ENCODE data around the gene SCMH1.

The SCMH1 gene

GRCh38 chr1:41169799-41170180, 72.3 kb downstream of the SCMH1 start:
- H3K4me3 ChIP-seq (ENCODE audit: low read depth, low read length): no peak overlapping the region
- TF ChIP-seq, protein P1, sequence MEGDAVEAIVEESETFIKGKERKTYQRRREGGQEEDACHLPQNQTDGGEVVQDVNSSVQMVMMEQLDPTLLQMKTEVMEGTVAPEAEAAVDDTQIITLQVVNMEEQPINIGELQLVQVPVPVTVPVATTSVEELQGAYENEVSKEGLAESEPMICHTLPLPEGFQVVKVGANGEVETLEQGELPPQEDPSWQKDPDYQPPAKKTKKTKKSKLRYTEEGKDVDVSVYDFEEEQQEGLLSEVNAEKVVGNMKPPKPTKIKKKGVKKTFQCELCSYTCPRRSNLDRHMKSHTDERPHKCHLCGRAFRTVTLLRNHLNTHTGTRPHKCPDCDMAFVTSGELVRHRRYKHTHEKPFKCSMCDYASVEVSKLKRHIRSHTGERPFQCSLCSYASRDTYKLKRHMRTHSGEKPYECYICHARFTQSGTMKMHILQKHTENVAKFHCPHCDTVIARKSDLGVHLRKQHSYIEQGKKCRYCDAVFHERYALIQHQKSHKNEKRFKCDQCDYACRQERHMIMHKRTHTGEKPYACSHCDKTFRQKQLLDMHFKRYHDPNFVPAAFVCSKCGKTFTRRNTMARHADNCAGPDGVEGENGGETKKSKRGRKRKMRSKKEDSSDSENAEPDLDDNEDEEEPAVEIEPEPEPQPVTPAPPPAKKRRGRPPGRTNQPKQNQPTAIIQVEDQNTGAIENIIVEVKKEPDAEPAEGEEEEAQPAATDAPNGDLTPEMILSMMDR (IDR thresholded peaks at IDR 0.05; ENCODE audit: borderline replicate concordance, insufficient read depth, low read depth, low read length): no peak

DNA sequence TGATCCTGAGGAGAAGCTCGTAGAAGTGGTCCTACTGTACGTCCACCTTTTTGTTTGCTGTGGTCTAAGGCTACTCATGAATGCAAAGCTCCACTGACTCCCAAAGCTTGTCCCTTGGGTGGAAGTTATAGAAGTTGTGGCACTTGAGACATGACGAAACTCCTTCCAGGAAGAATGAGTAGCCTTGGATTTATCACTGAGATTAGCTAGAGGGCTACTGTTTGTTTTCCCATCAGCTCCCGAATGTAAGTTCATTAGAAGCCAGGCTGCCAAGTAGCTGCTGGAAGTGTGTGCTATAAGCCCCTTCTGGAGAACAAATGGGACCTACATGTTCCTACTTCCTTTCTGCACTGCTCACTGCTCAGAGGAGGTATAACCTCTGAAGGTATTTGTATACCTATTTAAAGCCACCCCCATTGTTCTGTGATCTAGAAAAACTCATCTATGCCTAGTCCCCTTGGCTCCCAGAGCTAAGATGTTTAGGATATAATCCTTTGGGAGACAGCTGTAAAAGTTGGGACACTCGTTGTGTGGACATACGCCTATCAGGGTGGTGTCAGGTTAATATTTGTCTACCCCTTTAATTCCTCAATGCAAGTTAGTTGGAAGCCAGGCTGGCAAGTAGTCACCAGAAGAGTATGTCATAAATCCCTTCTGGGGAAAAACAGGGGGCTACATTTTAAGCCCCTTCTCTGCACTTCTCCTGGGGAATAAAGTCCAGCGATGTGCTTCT, 72.9 kb downstream of the SCMH1 start:
- TF ChIP-seq, protein P1 (IDR thresholded peaks at IDR 0.05; ENCODE audit: borderline replicate concordance, insufficient read depth, low read depth, low read length): no peak
- no peak overlapping the region for H3K4me3 ChIP-seq (ENCODE audit: low read depth, low read length)

DNA sequence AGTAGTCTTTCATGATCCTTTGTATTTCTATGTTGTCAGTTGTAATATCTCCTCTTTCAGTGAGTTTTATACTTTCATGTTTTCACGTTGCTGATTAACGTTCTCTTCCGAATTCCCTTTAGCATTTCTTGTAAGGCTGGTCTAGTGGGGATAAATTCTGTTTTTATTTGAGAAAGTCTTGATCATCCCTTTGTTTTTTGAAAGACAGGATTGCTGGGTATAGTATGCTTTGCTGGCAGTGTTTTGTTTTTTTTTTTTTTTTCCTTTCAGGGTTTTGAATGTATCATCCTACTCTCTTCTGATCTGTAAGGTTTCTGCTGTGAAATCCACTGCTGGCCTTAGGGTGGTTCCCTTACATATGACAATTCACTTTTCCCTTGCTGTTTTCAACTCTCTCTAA, 74.4 kb downstream of the SCMH1 start:
- TF ChIP-seq, protein P1 (IDR thresholded peaks at IDR 0.05; ENCODE audit: borderline replicate concordance, insufficient read depth, low read depth, low read length): no peak
- H3K4me3 ChIP-seq (ENCODE audit: low read depth, low read length): no peak overlapping the region

GRCh38 chr1:41164727-41165126, 77.4 kb downstream of the SCMH1 start:
- H3K4me3 ChIP-seq (ENCODE audit: low read depth, low read length): no peak overlapping the region
- TF ChIP-seq, protein P1 (IDR thresholded peaks at IDR 0.05; ENCODE audit: borderline replicate concordance, insufficient read depth, low read depth, low read length): no peak

DNA sequence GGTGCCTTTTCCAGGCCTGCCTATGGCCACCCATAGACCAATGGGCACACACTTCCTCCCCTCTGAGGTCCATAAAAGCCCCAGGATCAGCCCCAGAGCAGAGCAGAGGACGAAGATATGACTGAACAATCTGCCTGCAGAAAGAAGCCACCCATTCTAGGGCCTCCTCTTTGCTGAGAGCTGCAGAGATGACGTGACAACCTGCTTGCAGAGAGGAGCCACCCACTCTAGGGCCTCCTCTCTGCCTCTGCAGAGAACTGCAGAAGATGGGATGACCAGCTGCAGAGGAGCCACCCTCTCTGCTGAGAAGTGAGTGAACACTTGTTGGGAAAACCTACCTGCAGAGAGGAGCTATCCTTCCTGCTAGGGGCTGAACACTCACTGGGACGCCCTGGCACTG, 79.7 kb downstream of the SCMH1 start:
- TF ChIP-seq, protein P1 (IDR thresholded peaks at IDR 0.05; ENCODE audit: borderline replicate concordance, insufficient read depth, low read depth, low read length): no peak
- H3K4me3 ChIP-seq (ENCODE audit: low read depth, low read length): no peak overlapping the region

- no peak overlapping the region for H3K4me3 ChIP-seq (ENCODE audit: low read depth, low read length)
- TF ChIP-seq, protein P1 (IDR thresholded peaks at IDR 0.05; ENCODE audit: borderline replicate concordance, insufficient read depth, low read depth, low read length): no peak
Observed at GRCh38 chr1:41161846-41162245, 80.3 kb downstream of the SCMH1 start.

DNA sequence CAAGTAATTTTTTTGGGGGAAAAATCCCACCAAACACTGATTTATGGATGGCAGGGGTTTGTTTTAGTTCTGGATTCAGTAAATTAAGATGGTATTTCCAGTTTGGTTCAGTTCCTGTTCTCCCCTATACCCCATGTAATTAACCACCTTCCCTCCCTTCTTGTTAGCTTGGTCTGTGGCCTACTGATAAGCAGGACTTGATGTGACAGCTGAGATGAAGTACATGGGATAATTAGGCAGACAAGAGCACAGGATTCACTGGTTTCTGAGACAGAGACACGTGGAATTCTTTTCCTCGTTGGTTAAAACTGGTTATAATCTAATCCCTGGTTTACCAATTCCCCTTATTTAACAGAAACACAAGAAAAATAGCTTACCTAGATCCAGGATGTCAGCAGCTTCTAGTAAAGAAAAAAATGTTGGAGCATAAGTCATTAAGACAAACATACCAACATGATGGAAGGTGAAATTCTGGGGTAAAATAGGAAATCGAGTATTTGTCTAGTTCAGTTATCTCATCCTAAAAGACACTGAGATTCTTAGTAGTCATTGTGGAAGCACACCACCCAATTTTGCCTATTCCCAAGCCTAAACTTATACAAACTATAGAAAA, 81.5 kb downstream of the SCMH1 start:
- TF ChIP-seq, protein P1 (IDR thresholded peaks at IDR 0.05; ENCODE audit: borderline replicate concordance, insufficient read depth, low read depth, low read length): no peak
- no peak overlapping the region for H3K4me3 ChIP-seq (ENCODE audit: low read depth, low read length)
